ENCODE data around the gene LARGE1. TPM values are rescaled to one million over a fixed set of nuclear protein-coding genes. Genes with fewer than 3 reads are reported as not detected.

LARGE1 gene
- total and polyA plus RNA-seq, 2 of the 4 experiments (the other 2 are of a cell fraction): 6.2 to 12.4 TPM

GRCh38 chr22:33402325-33402724, 518.0 kb downstream of the LARGE1 start:
- intact Hi-C loops (cut with micrococcal nuclease): no loop called here
- CTCF ChIA-PET: no interaction called here
- H3K9me1 ChIP-seq (ENCODE audit: insufficient read depth, low read length): 0 out of 2 replicates have a peak, but pooled peaks cover 3% of the 10 kb centered on the region

More at GRCh38 chr22:33402325-33402724, 518.0 kb downstream of the LARGE1 start:
- WGBS, 2 experiments (ENCODE audit: extremely low coverage in 2 of 2, insufficient read length in 1 of 2): no CpG with 5 or more reads among the region's 3 CpGs
- no peak overlapping the region for H2BK15ac ChIP-seq (ENCODE audit: low read depth, low read length)
- no peaks in the 10 kb centered on the region for H3K79me1 ChIP-seq (ENCODE audit: low read depth in 1 of 2, low read length in 2 of 2)
- H4K91ac ChIP-seq (ENCODE audit: insufficient read depth, low read depth, low read length): no peak overlapping the region
- H4K8ac ChIP-seq (ENCODE audit: low read depth in 2 of 2, low read length in 2 of 2): no peak overlapping the region
- H2BK5ac ChIP-seq (ENCODE audit: low read depth, low read length, poor library complexity, severe bottlenecking): no peak overlapping the region
- ATAC-seq (ENCODE audit: low read depth) (no peak), DNase-seq (no peak)
- TF ChIP-seq USF2 (IDR thresholded peaks at IDR 0.05; ENCODE audit: low read depth, low read length) (no peak), NFE2L2 (IDR thresholded peaks at IDR 0.05; ENCODE audit: low read depth, low read length) (no peak), MAFK (IDR thresholded peaks at IDR 0.05; ENCODE audit: low read depth, low read length) (no peak), RAD21 (IDR thresholded peaks at IDR 0.05; ENCODE audit: low read length) (no peak), FOS (IDR thresholded peaks at IDR 0.05; ENCODE audit: low read depth, low read length) (no peak), CEBPB (IDR thresholded peaks at IDR 0.05; ENCODE audit: low read depth, low read length) (no peak)
- H2BK120ac ChIP-seq (ENCODE audit: low read depth, low read length): no peak overlapping the region
- POLR2A ChIA-PET (ENCODE audit: unreplicated experiment): no interaction called here
- H3K9ac ChIP-seq (ENCODE audit: low read depth, low read length): no peak overlapping the region
- dilution Hi-C loops (cut with HindIII; ENCODE audit: low sequenced_read_pairs, unreplicated experiment): no loop called here
- in situ Hi-C loops (cut with MboI; ENCODE audit: low sequenced_read_pairs): no loop called here
- H3K4me2 ChIP-seq (ENCODE audit: low read depth, low read length): no peak overlapping the region
- H3K4me3 ChIP-seq (ENCODE audit: insufficient read depth, low read depth, low read length): no peak overlapping the region
- no peak overlapping the region for H2AK9ac ChIP-seq (replicated peaks; ENCODE audit: low read depth, low read length, poor library complexity)
- no peak overlapping the region for H3K56ac ChIP-seq (ENCODE audit: extremely low read depth, insufficient read depth, low read length)
- H3K18ac ChIP-seq (ENCODE audit: low read depth, low read length): no peak overlapping the region
- no peaks in the 10 kb centered on the region; the same call in 1 of the 2 replicates for H3K36me3 ChIP-seq (ENCODE audit: control insufficient read depth, insufficient read depth, low read length)
- H3K14ac ChIP-seq (replicated peaks; ENCODE audit: low read depth, low read length): no peak overlapping the region
- H3K4me1 ChIP-seq (ENCODE audit: control insufficient read depth, insufficient read depth, low read length): peaks cover 7% of the 10 kb centered on the region
- no peak overlapping the region for H3K4ac ChIP-seq (ENCODE audit: low read depth, low read length)
- H3K27me3 ChIP-seq (ENCODE audit: control insufficient read depth, insufficient read depth, low read length): no peaks in the 10 kb centered on the region
- H2AFZ ChIP-seq (replicated peaks; ENCODE audit: low read length, poor library complexity): no peak overlapping the region
- no peak overlapping the region for H3K23ac ChIP-seq (ENCODE audit: low read depth, low read length)
- no peaks in the 10 kb centered on the region for H3K9me3 ChIP-seq (ENCODE audit: control insufficient read depth, insufficient read depth, low read length)
- H2AK5ac ChIP-seq (ENCODE audit: low read depth, low read length): no peak overlapping the region
- no peaks in the 10 kb centered on the region for H4K20me1 ChIP-seq (ENCODE audit: insufficient read depth, low read length)
- H3K27ac ChIP-seq (ENCODE audit: insufficient read depth, low read length): no peak overlapping the region
- H4K5ac ChIP-seq (ENCODE audit: low read depth, low read length): no peak overlapping the region
- no TSS peak for BruUV-seq (replicated peaks)
- no peak overlapping the region for H2BK20ac ChIP-seq (ENCODE audit: low read depth, low read length)

Measured in IMR-90 (cell line).